Measurements from ENCODE around the gene C16orf74. TPM values are rescaled to one million over a fixed set of nuclear protein-coding genes. Genes with fewer than 3 reads are reported as not detected.

Gene C16orf74
- total RNA-seq (2022; extraction: Qiagen RNA extraction; ENCODE audit: low read depth), result 11.4 to 18.6 TPM (median 16.7 TPM) in 5 replicates

GRCh38 chr16:85750827-85751697 lies at the start of gene C16orf74:
C16orf74 (minus strand) TSS chr16:85751096; CDS start chr16:85735217, 15,879 bp downstream.

DNA sequence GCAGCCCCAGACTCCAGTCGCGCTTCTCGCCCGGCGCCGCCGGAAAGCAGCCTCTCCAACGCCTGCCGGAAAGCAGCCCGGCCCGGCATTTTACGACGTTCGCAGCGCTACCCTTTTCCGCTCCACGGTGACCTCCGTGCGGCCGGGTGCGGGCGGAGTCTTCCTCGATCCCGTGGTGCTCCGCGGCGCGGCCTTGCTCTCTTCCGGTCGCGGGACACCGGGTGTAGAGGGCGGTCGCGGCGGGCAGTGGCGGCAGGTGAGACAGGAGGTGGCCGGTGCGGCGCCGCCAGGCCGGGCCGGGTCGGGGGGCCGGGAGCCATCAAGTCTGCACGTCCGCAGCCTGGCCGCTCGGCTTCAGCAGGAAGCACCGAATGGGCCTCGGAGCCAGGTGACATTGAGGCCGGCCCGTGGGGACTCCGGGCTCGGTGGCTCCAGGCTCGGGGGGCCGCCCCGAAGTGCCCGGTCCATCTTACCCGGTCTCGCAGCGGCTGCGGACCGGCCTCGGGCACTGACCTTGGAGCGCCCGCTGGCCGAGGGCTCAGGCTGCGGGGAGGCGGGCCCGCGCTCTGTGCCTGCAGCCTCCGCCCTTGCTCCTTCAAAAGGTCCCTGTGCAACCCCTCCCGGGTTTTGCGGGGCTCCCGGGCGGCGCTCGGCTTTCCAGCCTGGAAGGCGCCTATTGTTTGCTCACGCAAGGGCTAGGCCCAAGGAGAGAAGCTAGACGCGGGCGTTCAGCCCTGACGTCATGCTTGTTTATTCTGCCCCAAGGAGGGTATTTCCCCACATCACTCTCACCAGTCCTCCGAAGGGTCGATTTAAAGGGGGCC lies 48.8 kb upstream of the C16orf74 start, which contains the start of the genes COX4I1 and EMC8:
COX4I1 (plus strand) TSS at position 199 of the 824 bp plus-strand sequence. CDS start 1,511 bp downstream, outside the sequence.
EMC8 (minus strand) TSS at position 48 of the 824 bp plus-strand sequence. CDS start 249 bp downstream, outside the sequence.

GRCh38 chr16:85688586-85689284 lies 62.2 kb downstream of the C16orf74 start, which contains the start of gene GINS2:
GINS2 (minus strand) TSS chr16:85688954; CDS start chr16:85688898, 56 bp downstream.

Other genes starting within 250 kb of the C16orf74 start
- 18.3 to 24.7 TPM (median 21.5 TPM) in 5 replicates for gene GSE1, start 137.8 kb downstream of the C16orf74 start, total RNA-seq (2022; extraction: Qiagen RNA extraction; ENCODE audit: low read depth)
- 28.9 to 37.3 TPM (median 32.3 TPM) in 5 replicates for gene GINS2, start 62.1 kb downstream of the C16orf74 start, total RNA-seq (2022; extraction: Qiagen RNA extraction; ENCODE audit: low read depth)
- 59.2 to 83.3 TPM (median 70.4 TPM) in 5 replicates for gene EMC8, start 48.4 kb upstream of the C16orf74 start, total RNA-seq (2022; extraction: Qiagen RNA extraction; ENCODE audit: low read depth)
- 788 to 868 TPM (median 791 TPM) in 5 replicates for gene COX4I1, start 48.6 kb upstream of the C16orf74 start, total RNA-seq (2022; extraction: Qiagen RNA extraction; ENCODE audit: low read depth)
- 0.35 to 1.0 TPM (median 0.58 TPM) in 5 replicates for gene IRF8, start 148.1 kb upstream of the C16orf74 start, total RNA-seq (2022; extraction: Qiagen RNA extraction; ENCODE audit: low read depth)

Data from A549 treated with RU486 at 1 μM for 4 hours (cell line).